ENCODE measurements around the gene SYT2.

DNA sequence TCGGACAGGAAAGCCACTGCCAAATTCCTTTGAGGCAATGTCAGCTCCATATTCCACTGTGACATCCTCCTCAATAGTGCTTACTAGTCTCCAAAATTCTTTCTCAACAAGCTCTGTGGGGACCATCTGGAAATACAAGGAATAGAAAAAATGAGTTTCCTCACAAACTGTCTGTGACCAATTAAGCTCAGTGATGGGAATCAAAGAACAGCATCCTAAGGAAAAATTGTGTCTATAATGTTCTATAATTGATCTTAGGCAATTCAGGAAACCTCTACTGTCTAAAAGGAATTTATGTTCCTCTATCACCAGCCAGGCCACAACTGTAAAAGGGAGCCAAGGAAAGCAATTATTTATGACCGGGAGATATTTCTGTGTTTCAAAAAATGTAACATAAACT lies 46.1 kb upstream of the SYT2 start:
- TF ChIP-seq, protein P1, sequence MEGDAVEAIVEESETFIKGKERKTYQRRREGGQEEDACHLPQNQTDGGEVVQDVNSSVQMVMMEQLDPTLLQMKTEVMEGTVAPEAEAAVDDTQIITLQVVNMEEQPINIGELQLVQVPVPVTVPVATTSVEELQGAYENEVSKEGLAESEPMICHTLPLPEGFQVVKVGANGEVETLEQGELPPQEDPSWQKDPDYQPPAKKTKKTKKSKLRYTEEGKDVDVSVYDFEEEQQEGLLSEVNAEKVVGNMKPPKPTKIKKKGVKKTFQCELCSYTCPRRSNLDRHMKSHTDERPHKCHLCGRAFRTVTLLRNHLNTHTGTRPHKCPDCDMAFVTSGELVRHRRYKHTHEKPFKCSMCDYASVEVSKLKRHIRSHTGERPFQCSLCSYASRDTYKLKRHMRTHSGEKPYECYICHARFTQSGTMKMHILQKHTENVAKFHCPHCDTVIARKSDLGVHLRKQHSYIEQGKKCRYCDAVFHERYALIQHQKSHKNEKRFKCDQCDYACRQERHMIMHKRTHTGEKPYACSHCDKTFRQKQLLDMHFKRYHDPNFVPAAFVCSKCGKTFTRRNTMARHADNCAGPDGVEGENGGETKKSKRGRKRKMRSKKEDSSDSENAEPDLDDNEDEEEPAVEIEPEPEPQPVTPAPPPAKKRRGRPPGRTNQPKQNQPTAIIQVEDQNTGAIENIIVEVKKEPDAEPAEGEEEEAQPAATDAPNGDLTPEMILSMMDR (IDR thresholded peaks at IDR 0.05) = no peak
- no peak for TF ChIP-seq EP300 (IDR thresholded peaks at IDR 0.05)
